Transverse colon (tissue), 4 donors: ENCODE measurements around the gene C4BPB. TPM values are rescaled to one million over a fixed set of nuclear protein-coding genes. Genes with fewer than 3 reads are reported as not detected.

Experiments used
- DNase-seq: peaks from one replicate; pipeline ENCODE4 v3.0.0-alpha.2; 2019
- H3K27ac ChIP-seq, 4 donors: fragments of 200-600 bp; sonication (generic); 2 replicates each; pipeline ENCODE4 v1.5.1; 2016 to 2018; ENCODE audit warnings: inconsistent platforms in 4 of 4
- H3K27me3 ChIP-seq: fragments of 200-600 bp; sonication (generic); 2 replicates; pipeline ENCODE4 v1.5.1; 2017; ENCODE audit warnings: inconsistent platforms
- H3K36me3 ChIP-seq, 4 donors: fragments of 200-600 bp; sonication (generic); 2 replicates each; pipeline ENCODE4 v1.5.1; 2017 to 2019; ENCODE audit warnings: inconsistent platforms in 4 of 4
- H3K4me1 ChIP-seq, 4 donors: fragments of 200-600 bp; sonication (generic); 2 replicates each; pipeline ENCODE4 v1.5.1; 2017 to 2020; ENCODE audit warnings: inconsistent platforms in 4 of 4
- H3K4me3 ChIP-seq, 4 donors: fragments of 200-600 bp; sonication (generic); 1 replicate in 1 of 4; 2 replicates in 3 of 4; pipeline versions ENCODE4 v1.5.1 to v1.6.1; 2017 to 2019; ENCODE audit warnings: inconsistent platforms in 4 of 4
- H3K9me3 ChIP-seq, 2 donors: fragments of 200-600 bp; sonication (generic); 2 replicates each; pipeline ENCODE4 v1.5.1; 2017 to 2019; ENCODE audit warnings: inconsistent platforms in 2 of 2
- CTCF ChIP-seq, 5 experiments: fragments of 200-600 bp in 3 of 5; fragments of 450-650 bp in 2 of 5; sonication (generic) in 3 of 5; IDR thresholded peaks; 1 replicate in 2 of 5; 2 replicates in 3 of 5; pipeline ENCODE4 v1.5.1; 2016 to 2017; ENCODE audit warnings: antibody characterized with exemption in 5 of 5, inconsistent platforms in 3 of 5, mild to moderate bottlenecking in 2 of 5, moderate library complexity in 1 of 5
- EP300 ChIP-seq: sonication (generic); formaldehyde crosslinking; IDR thresholded peaks from one replicate; pipeline ENCODE4 v1.6.1; 2017; ENCODE audit warnings: antibody characterized with exemption, low read depth
- POLR2A ChIP-seq: fragments of 450-650 bp; IDR thresholded peaks from one replicate; pipeline ENCODE4 v1.6.1; 2016; ENCODE audit warnings: antibody characterized with exemption, mild to moderate bottlenecking, moderate library complexity
- POLR2AphosphoS5 ChIP-seq, 3 donors: sonication (generic); formaldehyde crosslinking; IDR thresholded peaks; one replicate each; pipeline ENCODE4 v1.6.1; 2016; ENCODE audit warnings: antibody characterized with exemption in 3 of 3
- WGBS, 2 donors: methylation state at CpG; one replicate each; pipeline ENCODE4 v1.1.5; 2018; ENCODE audit warnings: low coverage in 1 of 2; 5-methylcytosine and 5-hydroxymethylcytosine counted together
- in situ Hi-C, 4 donors: fragments of 200-750 bp; cut with MboI; loops; one replicate each; pipeline versions ENCODE4 v1.15.0 to v1.15.1; 2017; ENCODE audit warnings: low sequenced_read_pairs in 3 of 4, low pct_ligation_motif_present in 1 of 4, low pct_unique_long_range_greater_than_20kb in 1 of 4
- intact Hi-C: fragments of 100-400 bp; cut with DNase I; formaldehyde crosslinking; loops from one replicate; pipeline ENCODE4 v1.15.1; 2023; ENCODE audit warnings: low total_unique reads
- total RNA-seq, 4 donors: library from RNA; depleted of rRNA; stranded (reverse); fragments of >200 nt; gene quantifications; one replicate each; pipeline ENCODE4 v1.1.0, GENCODE V29; 2016

C4BPB gene
- total RNA-seq, 4 donors from 2014 or later = 3.7 to 16.8 (median 9.8) TPM; not detected in 1

- in situ Hi-C loops (loop anchor here (10.0 to 25.0 kb wide), 3 partner anchors 326 to 434 kb away; partner anchors contain the start of gene CR1 (in 2 of the 4)), intact Hi-C loops (no loop called here)
- Histone ChIP-seq H3K9me3 (no peaks in the 10 kb centered on the region), H3K4me3 (no peak overlapping the region), H3K36me3 (peaks cover 0 to 5% (median 0%) of the 10 kb centered on the region in 4 donors), H3K27me3 (no peaks in the 10 kb centered on the region), H3K4me1 (peaks cover 0 to 15% (median 0%) of the 10 kb centered on the region in 4 donors), H3K27ac (no peak overlapping the region)
- TF ChIP-seq POLR2A (no peak), POLR2AphosphoS5 (IDR thresholded peaks at IDR 0.05) (no peak), EP300 (no peak), CTCF (IDR thresholded peaks at IDR 0.05) (no peak)
- 64 to 84% methylated on average over 6 to 11 of the region's 11 CpGs for WGBS, 2 donors
- no peak for DNase-seq
These were observed 10.0 kb upstream of the C4BPB start for GRCh38 chr1:207078578-207079132.

- TF ChIP-seq CTCF (IDR thresholded peaks at IDR 0.05) (no peak), EP300 (no peak), POLR2A (no peak), POLR2AphosphoS5 (IDR thresholded peaks at IDR 0.05) (no peak)
These were observed 8.9 kb upstream of the C4BPB start for GRCh38 chr1:207079706-207080241.

GRCh38 chr1:207081088-207081487, 7.6 kb upstream of the C4BPB start:
- intact Hi-C loops = loop anchor here (10.0 kb wide), 1 partner anchor 324 kb away; no protein-coding TSS in a partner anchor
- DNase-seq = no peak

More at GRCh38 chr1:207079706-207080241, 8.9 kb upstream of the C4BPB start:
- 86 to 100% methylated on average over 1 to 6 of the region's 6 CpGs for WGBS, 2 donors
- H3K27me3 ChIP-seq = no peaks in the 10 kb centered on the region
- no peak overlapping the region for H3K4me3 ChIP-seq
- peaks cover 0 to 5% (median 0%) of the 10 kb centered on the region in 4 donors for H3K36me3 ChIP-seq
- intact Hi-C loops (loop anchor here (10.0 kb wide), 1 partner anchor 325 kb away; no protein-coding TSS in a partner anchor), in situ Hi-C loops (loop anchor here (10.0 to 25.0 kb wide), 3 partner anchors 325 to 433 kb away; partner anchors contain the start of gene CR1 (in 2 of the 4))
- peaks cover 0 to 15% (median 2%) of the 10 kb centered on the region in 4 donors for H3K4me1 ChIP-seq
- no peak for DNase-seq
- no peak overlapping the region for H3K27ac ChIP-seq
- no peaks in the 10 kb centered on the region for H3K9me3 ChIP-seq

More at GRCh38 chr1:207081088-207081487, 7.6 kb upstream of the C4BPB start:
- no peaks in the 10 kb centered on the region for H3K9me3 ChIP-seq
- in situ Hi-C loops = loop anchor here in 3 of 4 donors (10.0 to 25.0 kb wide), 3 partner anchors 324 to 431 kb away; partner anchors contain the start of gene CR1 (in 2 of the 3)
- no peak for TF ChIP-seq CTCF (IDR thresholded peaks at IDR 0.05)
- no peak for TF ChIP-seq POLR2AphosphoS5 (IDR thresholded peaks at IDR 0.05)
- TF ChIP-seq POLR2A = no peak
- TF ChIP-seq EP300 = no peak
- H3K4me3 ChIP-seq = no peak overlapping the region
- no peaks in the 10 kb centered on the region for H3K27me3 ChIP-seq
- peaks cover 0 to 5% (median 0%) of the 10 kb centered on the region in 4 donors for H3K36me3 ChIP-seq
- 62 to 63% methylated on average over 2 of the region's 2 CpGs for WGBS, 2 donors
- H3K4me1 ChIP-seq = peaks cover 0 to 15% (median 4%) of the 10 kb centered on the region in 4 donors
- no peak overlapping the region for H3K27ac ChIP-seq
